GM19023 (cell line): ENCODE data around the gene STARD3NL.
"Not testable (repeated sequence)": the region's sequence is repeated elsewhere in the genome, so short reads cannot be mapped to it uniquely, and the experiment has no call there.

Source experiments
- ATAC-seq: cut with Tn5 transposase; IDR thresholded peaks from one replicate; pipeline ENCODE4 v1.9.1; 2021; ENCODE audit warnings: mild to moderate bottlenecking, moderate library complexity; ENCODE audit not compliant: unreplicated experiment

The STARD3NL gene

GRCh38 chr7:38220452-38220851 lies 42.4 kb downstream of the STARD3NL start:
- ATAC-seq: peak; percentile 49

DNA sequence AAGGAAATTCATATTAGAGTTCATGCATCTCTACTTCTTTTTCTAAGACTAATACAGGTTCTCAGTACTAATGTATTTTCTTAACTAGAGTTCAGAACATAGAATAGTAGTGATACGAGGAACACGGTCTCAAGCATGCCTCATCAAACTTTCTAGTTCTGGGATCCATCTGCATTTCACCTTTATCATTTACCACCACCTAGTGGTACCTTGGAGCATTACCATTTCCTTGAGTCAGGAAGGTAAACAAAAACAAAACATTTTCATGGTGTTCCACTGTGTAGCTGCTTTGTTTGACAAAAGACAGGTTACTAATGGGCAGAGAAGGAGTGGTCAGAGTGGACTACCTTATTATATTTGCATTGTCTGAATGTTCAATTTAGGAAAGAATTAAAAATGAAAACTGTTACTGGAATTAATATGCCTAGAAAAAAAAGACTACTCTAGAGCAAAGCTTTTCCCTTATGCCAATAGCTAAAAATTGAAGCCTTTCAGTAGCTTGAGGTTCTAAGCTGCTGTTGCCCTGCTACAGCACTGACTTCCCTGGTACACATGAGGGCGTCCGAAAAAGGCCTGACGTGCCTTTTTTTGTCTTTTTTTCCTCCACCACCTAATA lies 44.5 kb downstream of the STARD3NL start:
- no peak for ATAC-seq

- no peak for ATAC-seq
Observed at GRCh38 chr7:38223306-38223705, 45.3 kb downstream of the STARD3NL start.

- no peak for ATAC-seq
Observed at GRCh38 chr7:38224392-38224791, 46.3 kb downstream of the STARD3NL start.

DNA sequence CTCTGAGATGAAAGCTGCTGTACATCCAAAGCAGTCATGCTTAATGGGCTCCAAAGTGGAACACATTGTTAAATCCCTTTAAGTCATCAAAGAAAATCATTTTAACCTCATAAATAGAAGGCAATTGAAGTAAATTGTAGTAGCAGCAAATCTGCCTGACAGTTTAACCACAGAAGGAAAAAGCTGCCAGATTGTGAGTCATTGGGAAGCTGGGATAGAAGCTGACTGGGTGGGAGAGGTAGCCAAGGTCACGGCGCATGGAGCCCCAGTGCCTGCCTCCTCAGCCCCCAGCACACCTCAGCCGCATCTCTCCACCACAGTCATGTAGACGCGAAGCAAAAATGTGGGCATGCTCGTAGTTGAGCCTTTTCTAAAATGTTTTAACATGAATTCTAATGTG lies 51.3 kb downstream of the STARD3NL start:
- ATAC-seq: no peak

- no peak for ATAC-seq
Observed at GRCh38 chr7:38229884-38230642, 52.0 kb downstream of the STARD3NL start.

DNA sequence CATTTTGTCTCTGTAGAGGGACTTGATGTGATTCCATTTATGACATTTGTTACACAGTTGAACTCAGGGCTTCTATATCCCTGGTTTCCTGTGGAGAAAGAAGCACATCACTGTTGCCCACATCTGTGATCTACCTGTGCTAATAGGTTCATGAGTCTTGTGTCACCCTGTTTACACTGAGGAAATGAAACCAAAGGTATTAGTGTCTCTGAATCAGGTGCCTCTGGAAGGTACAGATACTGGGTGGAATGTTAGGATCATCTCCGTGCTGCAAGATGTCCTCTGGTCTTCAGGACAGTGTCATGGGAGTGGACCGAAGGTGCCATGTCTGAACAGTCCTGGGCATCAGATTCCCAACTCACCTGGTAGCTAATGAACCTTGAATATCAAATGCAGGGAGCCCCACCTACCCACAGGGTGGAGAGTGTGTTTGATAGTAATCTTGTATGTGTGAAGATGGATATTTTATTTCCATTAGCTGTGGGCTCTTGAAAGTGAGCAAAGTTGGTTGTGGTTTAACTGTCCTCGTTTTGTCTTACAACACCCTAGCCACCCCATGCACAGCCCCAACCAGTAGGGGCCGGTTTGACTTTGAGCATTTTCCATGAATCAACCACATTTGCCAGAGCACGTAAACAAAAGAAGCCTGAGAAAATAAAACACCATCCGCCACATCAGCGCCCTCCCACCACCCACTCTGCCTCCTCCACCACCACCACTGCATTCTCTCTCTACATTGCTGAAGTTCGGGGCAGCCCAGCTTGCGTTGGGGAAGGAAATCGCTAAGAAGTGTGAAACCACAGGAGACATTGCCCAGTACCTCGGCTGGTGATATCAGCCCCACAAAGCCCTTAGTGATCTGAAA lies 54.7 kb downstream of the STARD3NL start:
- ATAC-seq: peak; percentile 80

DNA sequence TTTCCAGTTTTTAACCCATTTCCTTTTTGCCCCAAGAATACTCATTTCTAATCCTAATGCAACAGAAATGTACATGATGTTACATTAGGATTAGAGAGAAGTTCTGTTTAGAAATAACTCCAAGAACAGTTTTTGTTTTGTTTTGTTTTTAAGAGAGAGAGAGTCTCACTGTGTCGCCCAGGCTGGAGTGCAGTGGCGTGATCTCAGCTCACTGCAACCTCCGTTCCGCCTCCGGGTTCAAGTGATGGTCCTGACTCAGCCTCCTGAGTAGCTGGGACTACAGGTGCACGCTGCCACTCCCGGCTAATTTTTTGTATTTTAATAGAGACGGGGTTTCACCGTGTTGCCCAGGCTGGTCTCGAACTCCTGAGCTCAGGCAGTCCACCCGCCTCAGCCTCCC lies 56.7 kb downstream of the STARD3NL start:
- not testable (repeated sequence) for ATAC-seq

- ATAC-seq: no peak
Observed at GRCh38 chr7:38235606-38236005, 57.6 kb downstream of the STARD3NL start.

- ATAC-seq: not testable (repeated sequence)
Observed at GRCh38 chr7:38239129-38239528, 61.1 kb downstream of the STARD3NL start.

DNA sequence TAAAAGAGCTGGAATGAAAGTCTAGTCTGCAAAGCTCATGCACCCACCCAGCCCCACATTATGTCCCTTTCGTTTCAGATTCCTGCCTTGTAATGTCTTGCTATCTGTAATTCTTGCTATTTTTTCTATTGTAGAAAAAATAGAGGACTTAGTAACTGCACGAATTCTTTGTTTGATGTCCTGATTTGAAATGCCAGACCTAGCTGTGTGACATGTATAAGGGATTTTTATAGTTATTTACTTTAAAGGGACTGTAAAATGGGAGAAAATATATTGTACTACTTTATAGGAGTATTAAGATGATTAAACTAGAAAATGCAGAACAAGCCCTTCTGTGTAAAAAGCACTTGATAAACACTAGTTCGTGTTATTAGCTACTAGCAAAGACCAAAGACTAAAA lies 63.0 kb downstream of the STARD3NL start:
- ATAC-seq: no peak

GRCh38 chr7:38242814-38243213 lies 64.8 kb downstream of the STARD3NL start:
- no peak for ATAC-seq

- not testable (repeated sequence) for ATAC-seq
Observed at GRCh38 chr7:38243345-38243744, 65.3 kb downstream of the STARD3NL start.

- no peak for ATAC-seq
Observed at GRCh38 chr7:38244516-38244915, 66.5 kb downstream of the STARD3NL start.

GRCh38 chr7:38245409-38245977 lies 67.4 kb downstream of the STARD3NL start:
- no peak for ATAC-seq

DNA sequence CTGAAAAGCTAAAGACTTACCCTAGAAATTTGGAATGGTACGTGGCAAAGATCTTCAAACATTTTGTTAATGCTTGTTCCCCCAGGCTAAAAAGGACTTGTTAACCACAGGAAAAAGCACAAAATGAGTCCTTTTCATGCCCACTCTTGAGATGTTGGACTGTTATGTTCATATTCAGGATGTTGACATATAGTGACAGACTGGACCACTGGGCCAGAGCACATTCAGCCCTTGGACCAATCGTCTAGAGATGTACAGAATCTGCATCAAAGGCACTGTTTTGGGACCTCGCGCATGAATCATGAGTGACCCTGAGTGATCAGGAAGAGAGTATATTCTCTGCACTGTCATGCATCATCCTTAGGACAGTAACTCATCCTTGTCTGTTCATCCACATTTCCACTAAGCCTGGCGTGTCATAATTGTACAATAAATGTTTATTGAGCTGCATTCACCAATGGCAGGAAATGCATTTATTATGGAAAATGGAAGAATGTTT lies 70.1 kb downstream of the STARD3NL start:
- no peak for ATAC-seq

DNA sequence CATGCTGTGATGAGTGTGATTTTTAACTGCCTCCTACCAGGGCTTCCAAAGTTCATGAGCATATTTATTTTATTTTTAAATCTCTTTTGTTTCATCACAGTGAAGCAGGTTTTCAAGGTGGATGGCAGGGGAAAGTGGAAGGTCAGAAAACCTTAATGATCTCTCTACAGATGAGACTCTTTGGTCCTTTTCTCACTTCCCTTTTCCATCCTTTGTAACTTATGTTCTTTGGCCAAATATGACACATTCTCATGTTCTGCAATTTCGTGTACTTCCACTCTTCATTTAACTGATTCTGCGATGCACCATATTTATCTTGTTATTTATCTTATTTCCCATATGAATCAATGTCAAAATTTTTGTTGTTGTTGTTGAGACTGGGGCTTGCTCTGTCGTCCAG lies 71.8 kb downstream of the STARD3NL start:
- ATAC-seq: peak; percentile 67

- no peak for ATAC-seq
Observed at GRCh38 chr7:38257350-38257677, 79.3 kb downstream of the STARD3NL start.

- not testable (repeated sequence) for ATAC-seq
Observed at GRCh38 chr7:38259157-38259556, 81.1 kb downstream of the STARD3NL start.

- not testable (repeated sequence) for ATAC-seq
Observed at GRCh38 chr7:38261601-38262000, 83.6 kb downstream of the STARD3NL start.

GRCh38 chr7:38262026-38262425 lies 84.0 kb downstream of the STARD3NL start:
- ATAC-seq: not testable (repeated sequence)
